Lower leg skin (tissue), 3 donors: Measurements from ENCODE around the gene CREB3L4.

Source experiments
- POLR2A ChIP-seq, 2 donors: fragments of 450-650 bp; IDR thresholded peaks; one replicate each; pipeline ENCODE4 v1.6.1; 2016 to 2017; ENCODE audit warnings: antibody characterized with exemption in 2 of 2, mild to moderate bottlenecking in 1 of 2, moderate library complexity in 1 of 2
- TF ChIP-seq, protein P1 (sequence below), 3 donors: fragments of 450-650 bp; IDR thresholded peaks; one replicate each; pipeline ENCODE4 v1.5.1; 2016; ENCODE audit warnings: antibody characterized with exemption in 3 of 3, mild to moderate bottlenecking in 3 of 3, moderate library complexity in 2 of 3

DNA sequence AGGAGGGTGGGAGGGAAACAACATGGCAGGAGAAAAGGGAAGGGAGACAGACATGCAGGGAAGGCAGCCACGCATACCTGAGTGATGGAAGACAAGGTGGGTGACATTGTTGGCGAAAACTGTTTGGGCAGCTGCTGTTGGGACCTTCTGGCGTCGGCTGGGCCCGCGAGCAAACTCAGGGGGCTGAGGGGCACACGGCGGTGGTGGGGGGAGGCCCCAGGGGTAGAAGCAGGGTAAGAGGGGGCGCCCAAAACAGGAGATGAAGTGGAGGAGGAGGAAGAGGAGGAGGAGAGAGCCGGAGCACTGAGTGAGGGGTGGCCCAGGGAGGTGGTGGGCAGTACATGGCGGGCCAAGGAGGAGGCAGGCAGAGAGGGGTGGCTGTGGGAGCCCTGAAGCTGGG is 16.5 kb upstream of the CREB3L4 start:
- TF ChIP-seq, protein P1, sequence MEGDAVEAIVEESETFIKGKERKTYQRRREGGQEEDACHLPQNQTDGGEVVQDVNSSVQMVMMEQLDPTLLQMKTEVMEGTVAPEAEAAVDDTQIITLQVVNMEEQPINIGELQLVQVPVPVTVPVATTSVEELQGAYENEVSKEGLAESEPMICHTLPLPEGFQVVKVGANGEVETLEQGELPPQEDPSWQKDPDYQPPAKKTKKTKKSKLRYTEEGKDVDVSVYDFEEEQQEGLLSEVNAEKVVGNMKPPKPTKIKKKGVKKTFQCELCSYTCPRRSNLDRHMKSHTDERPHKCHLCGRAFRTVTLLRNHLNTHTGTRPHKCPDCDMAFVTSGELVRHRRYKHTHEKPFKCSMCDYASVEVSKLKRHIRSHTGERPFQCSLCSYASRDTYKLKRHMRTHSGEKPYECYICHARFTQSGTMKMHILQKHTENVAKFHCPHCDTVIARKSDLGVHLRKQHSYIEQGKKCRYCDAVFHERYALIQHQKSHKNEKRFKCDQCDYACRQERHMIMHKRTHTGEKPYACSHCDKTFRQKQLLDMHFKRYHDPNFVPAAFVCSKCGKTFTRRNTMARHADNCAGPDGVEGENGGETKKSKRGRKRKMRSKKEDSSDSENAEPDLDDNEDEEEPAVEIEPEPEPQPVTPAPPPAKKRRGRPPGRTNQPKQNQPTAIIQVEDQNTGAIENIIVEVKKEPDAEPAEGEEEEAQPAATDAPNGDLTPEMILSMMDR (IDR thresholded peaks at IDR 0.05) = no peak
- no peak for TF ChIP-seq POLR2A (IDR thresholded peaks at IDR 0.05)
